HepG2 (cell line): Measurements from ENCODE around the gene USP24. TPM values are rescaled to one million over a fixed set of nuclear protein-coding genes. Genes with fewer than 3 reads are reported as not detected.
A peak's percentile ranks its signal among the peaks of the same experiment; 100 is the strongest.

Source experiments
- ARNT ChIP-seq: fragments of 450-650 bp; IDR thresholded peaks from 2 replicates; pipeline ENCODE4 v1.6.1; 2017
- HES4 ChIP-seq: sonication (generic); formaldehyde crosslinking; IDR thresholded peaks from 2 replicates; pipeline ENCODE4 v1.9.0; 2021; ENCODE audit warnings: mild to moderate bottlenecking, missing genetic modification reagents, borderline replicate concordance
- LBX2 ChIP-seq: sonication (generic); formaldehyde crosslinking; IDR thresholded peaks from 2 replicates; pipeline ENCODE4 v1.5.0; 2020; ENCODE audit warnings: missing genetic modification reagents, mild to moderate bottlenecking, borderline replicate concordance
- MBNL3 ChIP-seq: fragments of 250-450 bp; sonication (Bioruptor Pico); conservative IDR thresholded peaks from 2 replicates; pipeline ENCODE4 v1.8.0; 2022; ENCODE audit warnings: mild to moderate bottlenecking, inconsistent platforms
- MIER3 ChIP-seq: IDR thresholded peaks from 2 replicates; pipeline ENCODE4 v1.6.1; 2016; ENCODE audit warnings: missing compliant biosample characterization, borderline replicate concordance
- NCOA2 ChIP-seq: sonication (generic); formaldehyde crosslinking; IDR thresholded peaks from 2 replicates; pipeline ENCODE4 v1.8.0; 2022; ENCODE audit warnings: inconsistent platforms
- PHF5A ChIP-seq: IDR thresholded peaks from one replicate; pipeline ENCODE4 v1.6.1; 2018; ENCODE audit warnings: low read depth, missing genetic modification reagents; ENCODE audit not compliant: unreplicated experiment
- POLR2G ChIP-seq: fragments of 200-400 bp; formaldehyde crosslinking; IDR thresholded peaks from 2 replicates; pipeline ENCODE4 v1.6.1; 2018; ENCODE audit warnings: mild to moderate bottlenecking, low read depth, low read length, moderate library complexity
- PPARG ChIP-seq: conservative IDR thresholded peaks from 2 replicates; pipeline ENCODE4 v1.6.1; 2016; ENCODE audit warnings: missing biosample characterization, missing genetic modification reagents
- PRPF4 ChIP-seq: fragments of 200-400 bp; formaldehyde crosslinking; IDR thresholded peaks from 2 replicates; pipeline ENCODE4 v1.6.1; 2016; ENCODE audit warnings: low read length, low read depth; ENCODE audit not compliant: poor library complexity, severe bottlenecking
- SMARCC2 ChIP-seq: fragments of 450-650 bp; IDR thresholded peaks from 2 replicates; pipeline ENCODE4 v1.6.1; 2017; ENCODE audit warnings: antibody characterized with exemption, mild to moderate bottlenecking
- ZBTB3 ChIP-seq: sonication (generic); formaldehyde crosslinking; IDR thresholded peaks from 2 replicates; pipeline ENCODE4 v1.4.0; 2020; ENCODE audit warnings: low read depth, mild to moderate bottlenecking, moderate library complexity, missing genetic modification reagents, borderline replicate concordance
- ZNF543 ChIP-seq: sonication (generic); formaldehyde crosslinking; IDR thresholded peaks from 2 replicates; pipeline ENCODE4 v1.4.0; 2020; ENCODE audit warnings: mild to moderate bottlenecking, missing genetic modification reagents
- ZNF550 ChIP-seq: sonication (generic); formaldehyde crosslinking; IDR thresholded peaks from 2 replicates; pipeline ENCODE4 v1.4.0; 2020; ENCODE audit warnings: mild to moderate bottlenecking, missing genetic modification reagents, borderline replicate concordance
- ZNF766 ChIP-seq: sonication (generic); formaldehyde crosslinking; IDR thresholded peaks from 2 replicates; pipeline ENCODE4 v1.5.0; 2020; ENCODE audit warnings: missing genetic modification reagents, borderline replicate concordance
- polyA plus RNA-seq, 8 experiments: library from polyadenylated mRNA; depleted of rRNA in 3 of 8; stranded (reverse) in 7 of 8; unstranded in 1 of 8; fragments of >200 nt; fragmentation: Illumina TruSeq in 4 of 8; extraction: Trizol in 4 of 8; gene quantifications; 2 replicates each; pipeline versions ENCODE4 v1.2.1 to v1.2.3, GENCODE V29; 2011 to 2016; ENCODE audit warnings: low read depth in 4 of 8, missing spikeins in 1 of 8, mixed read lengths in 1 of 8; ENCODE audit not compliant: insufficient read depth in 1 of 8
- total RNA-seq, 5 experiments: library from RNA; depleted of rRNA; stranded (reverse); fragments of >200 nt; fragmentation: Illumina TruSeq; extraction: Trizol; gene quantifications; 2 replicates each; pipeline ENCODE4 v1.2.3, GENCODE V29; 2016; ENCODE audit warnings: low read depth in 1 of 5
- TF ChIP-seq, protein P1 (sequence below): sonication (generic); formaldehyde crosslinking; IDR thresholded peaks from 2 replicates; pipeline ENCODE4 v1.9.0; 2022; ENCODE audit warnings: missing genetic modification reagents, mild to moderate bottlenecking, borderline replicate concordance
- TF ChIP-seq, protein P2 (sequence below), 2 experiments: fragments of 450-650 bp in 1 of 2; sonication (generic) in 1 of 2; formaldehyde crosslinking in 1 of 2; IDR thresholded peaks; 2 replicates each; pipeline versions ENCODE4 v1.6.1 to v1.8.0; 2016 to 2022; ENCODE audit warnings: antibody characterized with exemption in 1 of 2, mild to moderate bottlenecking in 1 of 2, missing genetic modification reagents in 1 of 2

The USP24 gene
- total and polyA plus RNA-seq, 2 of the 13 experiments (the other 11 are each of a cell fraction or from before 2014, with no cell fraction given): 18.8 to 47.6 TPM

DNA sequence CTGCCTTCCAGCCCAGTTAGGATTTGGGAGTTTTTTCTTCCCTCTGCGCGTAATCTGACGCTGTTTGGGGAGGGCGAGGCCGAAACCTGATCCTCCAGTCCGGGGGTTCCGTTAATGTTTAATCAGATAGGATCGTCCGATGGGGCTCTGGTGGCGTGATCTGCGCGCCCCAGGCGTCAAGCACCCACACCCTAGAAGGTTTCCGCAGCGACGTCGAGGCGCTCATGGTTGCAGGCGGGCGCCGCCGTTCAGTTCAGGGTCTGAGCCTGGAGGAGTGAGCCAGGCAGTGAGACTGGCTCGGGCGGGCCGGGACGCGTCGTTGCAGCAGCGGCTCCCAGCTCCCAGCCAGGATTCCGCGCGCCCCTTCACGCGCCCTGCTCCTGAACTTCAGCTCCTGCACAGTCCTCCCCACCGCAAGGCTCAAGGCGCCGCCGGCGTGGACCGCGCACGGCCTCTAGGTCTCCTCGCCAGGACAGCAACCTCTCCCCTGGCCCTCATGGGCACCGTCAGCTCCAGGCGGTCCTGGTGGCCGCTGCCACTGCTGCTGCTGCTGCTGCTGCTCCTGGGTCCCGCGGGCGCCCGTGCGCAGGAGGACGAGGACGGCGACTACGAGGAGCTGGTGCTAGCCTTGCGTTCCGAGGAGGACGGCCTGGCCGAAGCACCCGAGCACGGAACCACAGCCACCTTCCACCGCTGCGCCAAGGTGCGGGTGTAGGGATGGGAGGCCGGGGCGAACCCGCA lies 175.7 kb downstream of the USP24 start, which contains the start of gene PCSK9 (continued):
- TF ChIP-seq, protein P1, sequence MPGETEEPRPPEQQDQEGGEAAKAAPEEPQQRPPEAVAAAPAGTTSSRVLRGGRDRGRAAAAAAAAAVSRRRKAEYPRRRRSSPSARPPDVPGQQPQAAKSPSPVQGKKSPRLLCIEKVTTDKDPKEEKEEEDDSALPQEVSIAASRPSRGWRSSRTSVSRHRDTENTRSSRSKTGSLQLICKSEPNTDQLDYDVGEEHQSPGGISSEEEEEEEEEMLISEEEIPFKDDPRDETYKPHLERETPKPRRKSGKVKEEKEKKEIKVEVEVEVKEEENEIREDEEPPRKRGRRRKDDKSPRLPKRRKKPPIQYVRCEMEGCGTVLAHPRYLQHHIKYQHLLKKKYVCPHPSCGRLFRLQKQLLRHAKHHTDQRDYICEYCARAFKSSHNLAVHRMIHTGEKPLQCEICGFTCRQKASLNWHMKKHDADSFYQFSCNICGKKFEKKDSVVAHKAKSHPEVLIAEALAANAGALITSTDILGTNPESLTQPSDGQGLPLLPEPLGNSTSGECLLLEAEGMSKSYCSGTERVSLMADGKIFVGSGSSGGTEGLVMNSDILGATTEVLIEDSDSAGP (CRISPR knock-in tag): peak; percentile 95
- TF ChIP-seq, protein P2, sequence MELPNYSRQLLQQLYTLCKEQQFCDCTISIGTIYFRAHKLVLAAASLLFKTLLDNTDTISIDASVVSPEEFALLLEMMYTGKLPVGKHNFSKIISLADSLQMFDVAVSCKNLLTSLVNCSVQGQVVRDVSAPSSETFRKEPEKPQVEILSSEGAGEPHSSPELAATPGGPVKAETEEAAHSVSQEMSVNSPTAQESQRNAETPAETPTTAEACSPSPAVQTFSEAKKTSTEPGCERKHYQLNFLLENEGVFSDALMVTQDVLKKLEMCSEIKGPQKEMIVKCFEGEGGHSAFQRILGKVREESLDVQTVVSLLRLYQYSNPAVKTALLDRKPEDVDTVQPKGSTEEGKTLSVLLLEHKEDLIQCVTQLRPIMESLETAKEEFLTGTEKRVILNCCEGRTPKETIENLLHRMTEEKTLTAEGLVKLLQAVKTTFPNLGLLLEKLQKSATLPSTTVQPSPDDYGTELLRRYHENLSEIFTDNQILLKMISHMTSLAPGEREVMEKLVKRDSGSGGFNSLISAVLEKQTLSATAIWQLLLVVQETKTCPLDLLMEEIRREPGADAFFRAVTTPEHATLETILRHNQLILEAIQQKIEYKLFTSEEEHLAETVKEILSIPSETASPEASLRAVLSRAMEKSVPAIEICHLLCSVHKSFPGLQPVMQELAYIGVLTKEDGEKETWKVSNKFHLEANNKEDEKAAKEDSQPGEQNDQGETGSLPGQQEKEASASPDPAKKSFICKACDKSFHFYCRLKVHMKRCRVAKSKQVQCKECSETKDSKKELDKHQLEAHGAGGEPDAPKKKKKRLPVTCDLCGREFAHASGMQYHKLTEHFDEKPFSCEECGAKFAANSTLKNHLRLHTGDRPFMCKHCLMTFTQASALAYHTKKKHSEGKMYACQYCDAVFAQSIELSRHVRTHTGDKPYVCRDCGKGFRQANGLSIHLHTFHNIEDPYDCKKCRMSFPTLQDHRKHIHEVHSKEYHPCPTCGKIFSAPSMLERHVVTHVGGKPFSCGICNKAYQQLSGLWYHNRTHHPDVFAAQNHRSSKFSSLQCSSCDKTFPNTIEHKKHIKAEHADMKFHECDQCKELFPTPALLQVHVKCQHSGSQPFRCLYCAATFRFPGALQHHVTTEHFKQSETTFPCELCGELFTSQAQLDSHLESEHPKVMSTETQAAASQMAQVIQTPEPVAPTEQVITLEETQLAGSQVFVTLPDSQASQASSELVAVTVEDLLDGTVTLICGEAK (IDR thresholded peaks at IDR 0.05): no peak
- TF ChIP-seq, protein P2 (CRISPR knock-in tag; IDR thresholded peaks at IDR 0.05): peak; percentile 62
- TF ChIP-seq ARNT (no peak), PRPF4 (no peak), MIER3 (CRISPR knock-in tag) (peak; percentile 73; the same call in 1 of the 2 replicates), ZNF550 (peak; percentile 69; the same call in 1 of the 2 replicates), POLR2G (peak; percentile 87), MBNL3 (CRISPR knock-in tag) (no peak), SMARCC2 (no peak), PHF5A (CRISPR knock-in tag) (no peak), LBX2 (CRISPR knock-in tag) (peak; percentile 75; the same call in 1 of the 2 replicates), ZNF543 (CRISPR knock-in tag) (peak; percentile 80), PPARG (CRISPR knock-in tag) (peak; percentile 73), NCOA2 (CRISPR knock-in tag) (peak; percentile 82), ZBTB3 (CRISPR knock-in tag) (0 out of 2 replicates have a peak, but pooled peaks have one; percentile 67), HES4 (CRISPR knock-in tag) (peak; percentile 93; the same call in 1 of the 2 replicates), ZNF766 (peak; percentile 85; the same call in 1 of the 2 replicates)
